Stimulated activated CD8-positive, alpha-beta memory T cell treated with anti-CD3 and anti-CD28 coated beads, Interleukin-15, amount 100 ng/mL, for 48 hours (primary cell): Measurements from ENCODE around the gene ST3GAL3.

Experiments
- DNase-seq, 2 donors: peaks; one replicate each; pipeline ENCODE4 v3.0.0-alpha.2; 2020; ENCODE audit warnings: low read depth in 2 of 2

Gene ST3GAL3

DNA sequence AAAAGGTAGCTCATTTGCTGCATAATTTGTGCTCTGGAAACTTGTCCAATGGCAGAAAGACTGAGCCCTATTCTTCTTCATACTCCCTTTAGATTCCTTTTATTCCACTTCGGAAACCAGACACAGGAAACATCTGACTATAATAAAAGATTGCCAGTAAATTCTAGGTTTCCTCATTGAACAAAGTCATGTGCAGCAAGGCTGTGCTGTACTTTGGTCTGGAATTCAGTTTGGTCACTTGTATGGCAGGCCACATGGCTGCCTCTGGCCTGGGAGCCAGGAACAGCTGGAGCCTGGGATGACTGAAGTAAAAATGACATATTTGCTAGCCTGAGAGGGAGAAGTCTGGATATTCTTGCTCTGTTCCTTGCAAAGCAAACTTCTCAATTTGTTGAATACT lies 79.6 kb downstream of the ST3GAL3 start:
- no peak for DNase-seq

DNA sequence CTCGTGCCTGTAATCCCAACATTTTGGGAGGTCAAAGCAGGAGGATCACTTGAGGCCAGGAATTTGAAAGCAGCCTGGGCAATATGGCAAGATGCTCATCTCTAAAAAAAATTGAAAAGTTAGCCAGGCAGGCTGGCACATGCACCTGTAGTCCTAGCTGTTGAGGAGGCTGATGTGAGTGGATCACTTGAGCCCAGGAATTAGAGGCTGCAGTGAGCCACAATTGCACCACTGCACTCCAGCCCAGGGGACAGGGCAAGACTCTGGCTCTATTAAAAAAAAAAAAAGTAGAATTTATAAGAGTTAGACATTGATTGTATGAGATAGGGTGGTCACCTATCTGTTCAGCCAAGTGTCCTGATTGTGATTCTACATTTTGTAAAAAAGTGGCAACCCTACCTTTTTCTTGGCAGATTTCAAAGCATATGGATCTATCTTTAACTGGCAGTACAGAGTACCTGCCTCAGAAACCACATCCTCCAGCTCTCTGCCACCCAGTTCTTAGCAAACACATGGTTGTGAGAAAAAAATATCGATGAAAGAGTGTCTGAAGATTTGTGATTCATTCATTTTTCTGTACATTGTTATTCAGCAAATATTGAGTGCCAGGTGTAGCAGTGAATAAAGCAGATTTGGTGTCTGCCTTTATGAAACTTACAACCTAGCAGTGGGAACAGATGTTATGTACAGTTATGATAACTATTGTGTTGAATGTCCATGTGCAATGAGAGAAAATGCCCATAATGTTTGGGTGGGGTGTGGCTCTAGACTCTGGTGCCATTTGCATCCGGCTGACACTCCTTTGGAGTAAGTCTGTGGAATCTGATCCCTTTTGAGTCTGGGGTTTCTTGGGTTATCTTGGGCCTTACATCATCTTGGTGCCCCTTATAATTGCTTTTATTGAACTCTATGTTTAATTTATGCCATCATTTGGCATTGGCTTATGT lies 82.5 kb downstream of the ST3GAL3 start:
- DNase-seq, result no peak

DNA sequence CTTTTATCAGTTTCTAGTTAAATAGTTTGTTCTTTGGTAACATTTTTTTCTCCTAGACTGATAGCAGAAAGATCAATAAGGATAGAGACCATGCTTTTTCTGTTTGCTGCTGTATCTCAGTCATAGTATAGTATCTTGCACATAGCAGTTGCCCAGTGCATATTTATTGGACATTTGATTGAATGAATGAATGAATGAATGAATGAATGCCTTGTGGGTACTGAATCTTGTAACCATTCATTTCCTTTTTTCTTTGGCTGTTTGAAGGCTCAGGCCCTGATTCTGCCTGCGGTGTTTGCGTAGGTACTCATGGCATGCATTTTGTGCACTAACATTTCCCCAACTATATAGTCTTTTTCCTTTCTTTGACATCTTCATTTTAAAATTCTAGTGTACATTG lies 83.9 kb downstream of the ST3GAL3 start:
- DNase-seq, result no peak

DNA sequence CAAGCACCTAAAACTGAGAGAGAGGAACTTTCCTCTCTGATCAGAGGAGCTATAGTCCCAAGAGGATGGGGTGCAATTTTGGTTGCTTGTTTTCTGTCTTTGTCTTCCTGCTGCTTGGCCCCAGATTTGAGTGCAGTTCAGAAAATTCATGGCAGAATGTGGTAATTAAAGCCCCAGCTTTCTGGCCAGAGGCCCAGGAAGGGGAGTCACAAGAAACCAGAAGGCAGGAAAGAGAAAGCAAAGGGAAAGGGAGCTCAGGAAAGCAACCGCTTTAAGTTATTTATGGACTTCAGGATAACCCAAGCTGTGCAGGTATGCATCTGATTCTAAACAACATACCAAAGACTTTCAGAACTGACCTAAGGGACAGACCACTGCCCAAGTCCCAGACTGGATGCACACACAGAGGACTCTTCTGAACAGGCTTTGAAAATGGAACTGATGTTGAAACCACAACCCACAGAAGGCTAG lies 88.8 kb downstream of the ST3GAL3 start:
- DNase-seq, result no peak

DNA sequence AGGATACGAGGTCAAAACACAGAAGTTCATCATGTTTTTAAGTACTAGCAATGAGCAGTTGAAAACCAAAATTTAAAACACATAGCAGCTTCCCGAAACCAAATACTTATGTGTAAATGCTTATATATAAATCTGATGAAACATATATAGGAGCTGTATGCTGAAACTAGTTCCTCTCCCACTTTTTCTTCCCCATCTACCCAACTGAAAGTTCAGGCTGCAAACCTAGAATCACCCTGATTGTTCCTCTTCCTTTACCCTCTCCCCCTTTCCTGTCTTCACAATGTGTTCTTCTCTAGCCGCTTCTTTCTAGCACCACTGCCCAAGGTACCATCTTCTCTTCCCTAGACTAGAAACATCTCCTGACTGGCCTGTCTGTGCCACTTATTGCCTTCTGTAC lies 90.6 kb downstream of the ST3GAL3 start:
- no peak for DNase-seq

DNA sequence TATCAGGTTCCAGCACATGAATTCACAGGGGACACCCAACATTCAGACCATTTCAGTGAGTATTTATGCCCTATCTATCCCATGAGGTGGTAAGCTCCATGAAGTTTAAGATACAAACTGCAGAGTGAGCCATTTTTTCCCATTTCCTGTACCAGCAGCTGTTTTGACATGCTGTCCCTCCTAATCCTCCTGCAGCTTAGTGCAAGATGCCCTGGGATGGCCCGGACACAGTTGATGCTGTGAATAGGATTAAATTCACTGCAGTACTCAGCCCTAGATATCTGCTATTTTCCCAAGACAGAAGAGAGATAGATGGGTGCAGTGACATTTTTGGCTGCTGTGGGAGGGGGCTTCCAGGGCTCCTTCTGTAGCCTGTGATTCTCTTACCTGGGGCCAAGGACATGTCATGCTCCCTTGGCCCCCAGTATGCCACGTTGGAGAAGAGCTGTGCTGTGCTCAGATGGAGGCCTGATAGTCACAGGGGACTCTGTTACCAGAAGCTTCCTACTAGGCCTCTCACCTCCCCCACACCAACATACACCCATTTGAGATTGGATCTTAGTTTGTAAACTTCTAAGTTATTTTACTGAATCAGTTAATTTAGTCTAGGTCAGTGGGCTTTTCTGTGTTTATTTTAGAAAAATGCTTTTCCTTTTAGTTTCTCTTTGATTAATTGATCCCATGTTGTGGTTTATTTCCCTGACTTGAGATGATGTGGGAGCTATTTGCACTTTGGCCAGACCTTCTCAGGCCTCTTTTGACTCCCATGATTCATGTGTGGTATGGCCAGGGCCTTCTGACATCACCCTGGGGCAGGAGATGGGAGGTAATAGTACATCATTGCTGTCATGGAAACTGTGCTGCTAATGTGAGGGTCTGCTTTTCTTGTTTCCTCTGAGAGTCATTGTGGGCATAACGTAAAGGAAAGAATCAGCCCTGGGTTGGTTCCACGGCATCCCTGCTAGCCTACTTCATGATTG lies 92.6 kb downstream of the ST3GAL3 start:
- peak in 1 of 2 donors; percentile 1 for DNase-seq

DNA sequence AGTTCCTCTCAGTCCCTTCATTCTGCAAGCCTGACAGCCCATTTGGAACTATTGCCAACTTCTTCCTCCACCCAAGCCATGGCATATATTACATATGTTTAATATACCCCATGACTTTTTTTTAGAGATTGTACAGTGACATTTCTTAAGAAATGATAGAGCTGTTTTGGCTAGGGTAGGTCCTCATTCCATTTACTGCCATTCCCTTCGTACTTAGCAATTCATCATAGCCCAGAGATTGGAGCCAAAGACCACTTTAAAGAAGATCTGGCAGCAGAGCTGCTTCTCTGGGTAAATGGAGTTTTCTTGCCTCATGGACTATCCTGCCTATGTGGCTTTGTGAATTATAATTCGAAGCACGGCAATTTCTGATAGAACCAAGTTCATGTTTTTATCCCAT lies 93.4 kb downstream of the ST3GAL3 start:
- no peak for DNase-seq

DNA sequence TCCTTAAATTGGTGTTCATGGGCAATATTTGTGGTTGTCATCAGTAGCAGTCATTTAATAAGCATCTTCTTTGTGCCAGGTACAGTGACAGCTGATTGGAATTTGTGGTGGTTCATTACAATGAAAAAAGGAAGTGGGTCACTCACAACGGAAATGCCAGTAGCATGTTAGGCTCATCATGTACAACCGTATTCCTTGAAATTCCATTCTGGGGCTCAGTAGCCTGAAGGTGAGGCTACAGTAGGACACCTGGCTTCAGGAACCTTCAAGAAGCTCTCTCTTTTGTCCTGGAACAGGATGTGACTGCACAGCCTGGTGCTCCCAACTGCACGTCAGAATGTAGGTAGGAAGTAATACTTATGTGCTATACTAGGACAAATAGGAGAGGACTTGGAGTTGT lies 93.9 kb downstream of the ST3GAL3 start:
- no peak for DNase-seq

DNA sequence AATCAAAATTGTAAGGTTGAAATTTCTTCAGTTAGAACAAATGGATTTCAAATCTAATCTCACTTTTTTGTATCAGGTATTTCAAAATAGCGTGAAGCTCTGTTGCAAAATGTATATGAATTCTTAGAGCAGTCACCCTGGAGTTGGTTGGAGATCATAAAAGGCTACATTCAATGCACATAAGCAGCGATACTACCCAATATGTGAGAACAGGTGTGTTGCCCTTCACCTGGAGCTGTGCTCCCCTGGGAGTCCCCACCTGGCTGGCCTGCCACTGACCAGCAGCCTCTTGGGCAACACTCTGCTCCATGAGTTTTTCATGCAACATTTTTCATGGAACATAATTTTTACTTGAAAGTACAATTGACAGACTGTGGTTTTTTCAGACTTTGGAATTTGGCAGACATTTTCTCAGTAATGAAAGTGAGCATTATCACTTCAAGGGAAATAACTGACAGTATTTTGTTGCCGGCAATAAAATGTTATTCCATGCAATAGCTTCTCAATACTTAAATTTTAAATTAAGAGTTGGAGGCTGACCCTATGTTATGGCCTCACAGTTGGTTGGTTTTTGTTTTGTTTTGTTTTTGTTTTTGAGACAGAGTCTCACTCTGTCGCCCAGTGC lies 95.1 kb downstream of the ST3GAL3 start:
- DNase-seq, result no peak

DNA sequence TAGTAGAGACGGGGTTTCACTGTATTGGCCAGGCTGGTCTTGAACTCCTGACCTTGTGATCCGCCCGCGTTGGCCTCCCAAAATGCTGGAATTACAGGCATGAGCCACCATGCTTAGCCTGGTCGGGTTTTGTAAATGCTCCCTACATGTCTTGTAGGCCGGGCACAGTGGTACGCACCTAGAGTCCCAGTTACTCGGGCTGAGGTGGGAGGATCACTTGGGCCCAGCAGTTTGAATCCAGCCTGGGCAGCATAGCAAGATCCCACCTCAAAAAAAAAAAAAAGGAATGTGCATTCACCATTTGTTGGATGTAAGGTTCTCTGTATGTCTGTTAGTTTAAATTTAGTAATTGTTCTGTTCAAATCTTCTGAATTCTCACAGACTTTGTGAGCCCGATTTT lies 95.8 kb downstream of the ST3GAL3 start:
- no peak for DNase-seq

DNA sequence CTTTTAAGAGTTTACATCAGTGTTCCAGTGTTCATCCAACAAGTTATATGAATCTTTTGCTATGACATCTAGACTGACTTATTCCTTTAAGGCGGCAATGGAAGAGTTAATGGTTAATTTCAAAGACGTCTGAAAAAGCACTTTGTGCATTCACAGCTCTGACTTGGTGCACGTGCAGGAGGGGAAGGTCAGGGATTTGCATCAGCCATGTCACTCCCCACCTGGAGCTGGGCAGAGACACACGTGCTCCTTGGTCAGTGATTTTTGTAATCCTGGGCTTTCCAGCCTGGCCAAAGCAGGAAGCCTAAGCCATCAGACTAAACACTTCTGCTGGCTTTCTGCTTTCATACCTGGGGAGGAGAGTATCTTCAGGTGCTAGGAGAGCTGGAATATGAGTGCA lies 96.3 kb downstream of the ST3GAL3 start:
- no peak for DNase-seq

DNA sequence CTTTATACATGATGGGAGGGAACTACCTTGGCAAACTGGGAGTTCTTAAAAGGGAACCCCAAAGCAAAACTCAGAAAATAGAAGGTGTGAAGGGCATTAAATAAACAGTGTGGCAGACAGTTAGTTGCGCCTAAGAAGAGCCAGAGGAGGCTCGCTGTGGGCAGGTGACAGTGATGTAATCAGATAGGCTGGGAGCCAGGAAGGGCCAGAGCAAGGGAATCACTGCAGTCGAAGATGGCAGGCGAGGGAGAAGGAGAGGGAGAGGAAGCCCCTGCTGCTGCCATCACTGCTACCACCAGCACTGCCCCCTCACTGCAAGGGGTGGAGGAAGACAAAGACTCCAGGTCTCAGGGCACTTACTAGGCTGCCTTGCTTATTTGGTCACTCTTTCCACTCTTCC lies 97.2 kb downstream of the ST3GAL3 start:
- no peak for DNase-seq

DNA sequence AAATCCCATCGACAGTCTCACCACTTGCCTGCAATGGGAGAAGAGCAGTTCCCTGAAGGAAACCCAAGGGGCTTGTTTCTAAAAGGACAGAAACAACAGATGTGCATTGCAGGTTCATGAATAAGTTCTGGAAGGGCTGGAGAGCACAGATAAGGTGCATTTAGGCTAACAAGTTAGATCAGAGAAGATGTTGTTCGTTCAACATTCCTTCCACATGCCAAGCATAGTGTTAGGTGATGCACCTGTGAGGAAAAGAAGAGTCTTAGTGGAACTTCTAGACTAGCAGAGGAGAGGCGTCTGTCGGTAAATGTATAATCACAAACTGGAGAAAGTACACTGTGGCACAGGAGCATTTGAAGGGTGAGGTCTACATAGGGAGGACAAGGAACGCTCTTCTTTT lies 98.0 kb downstream of the ST3GAL3 start:
- DNase-seq, result no peak

DNA sequence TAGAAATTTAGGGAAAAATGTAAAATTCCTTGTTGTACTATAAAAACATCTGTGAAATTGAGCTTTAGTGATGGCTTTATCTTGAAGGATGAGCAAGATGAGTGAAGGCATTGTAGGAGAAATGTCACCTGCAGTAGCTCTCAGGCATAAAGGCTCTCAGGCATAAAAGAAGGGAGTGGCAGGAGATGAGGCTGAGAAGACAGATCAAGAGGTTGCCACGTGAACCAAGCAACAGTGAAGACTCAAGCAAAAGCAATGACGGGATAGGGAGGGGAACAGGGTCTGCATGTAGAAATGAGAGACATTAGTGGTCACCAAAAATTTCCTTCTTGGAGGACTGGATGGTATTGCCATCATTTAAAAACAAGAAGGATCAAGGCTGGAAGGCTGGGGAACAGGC lies 98.8 kb downstream of the ST3GAL3 start:
- DNase-seq, result no peak

DNA sequence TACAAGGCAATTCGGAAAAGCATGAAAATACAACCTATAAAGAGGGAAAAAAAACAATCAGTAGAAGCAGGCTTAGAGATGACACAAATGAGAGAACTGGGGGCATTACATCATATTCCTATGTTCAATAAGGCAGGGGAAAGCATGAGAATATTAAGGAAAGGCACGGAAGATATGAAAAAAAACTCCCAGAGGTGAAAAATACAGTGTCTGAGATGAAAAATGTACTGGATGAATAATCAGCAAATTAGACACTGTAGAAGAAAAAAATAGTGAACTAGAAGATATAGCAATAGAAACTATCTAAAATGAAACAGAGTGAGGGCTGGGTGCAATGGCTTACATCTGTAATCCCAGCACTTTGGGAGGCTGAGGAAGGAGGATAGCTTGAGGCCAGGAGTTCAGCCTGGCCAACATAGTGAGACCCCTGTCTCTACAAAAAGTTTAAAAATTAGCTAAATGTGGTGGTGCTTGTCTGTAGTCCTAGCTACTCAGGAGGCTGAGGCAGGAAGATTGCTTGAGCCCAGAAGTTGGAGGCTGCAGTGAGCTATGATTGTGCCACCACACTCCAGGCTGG lies 101.8 kb downstream of the ST3GAL3 start:
- no peak for DNase-seq

DNA sequence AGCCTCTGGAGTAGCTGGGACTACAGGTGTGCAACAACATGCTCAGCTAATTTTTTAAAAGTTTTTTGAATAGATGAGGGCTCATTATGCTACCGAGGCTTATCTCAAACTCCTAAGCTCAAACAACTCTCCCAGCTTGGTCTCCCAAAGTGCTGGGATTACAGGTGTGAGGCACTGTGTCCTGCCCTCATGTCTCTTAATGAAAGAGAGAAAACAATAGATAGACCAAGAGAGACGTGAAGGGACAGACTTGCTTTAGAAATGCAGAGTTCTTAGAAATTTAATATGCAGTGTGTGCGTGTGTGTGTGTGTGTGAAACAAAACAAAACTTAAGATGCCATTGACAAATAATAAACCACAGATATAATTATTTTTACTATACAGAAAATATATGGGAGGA lies 105.2 kb downstream of the ST3GAL3 start:
- DNase-seq, result no peak

DNA sequence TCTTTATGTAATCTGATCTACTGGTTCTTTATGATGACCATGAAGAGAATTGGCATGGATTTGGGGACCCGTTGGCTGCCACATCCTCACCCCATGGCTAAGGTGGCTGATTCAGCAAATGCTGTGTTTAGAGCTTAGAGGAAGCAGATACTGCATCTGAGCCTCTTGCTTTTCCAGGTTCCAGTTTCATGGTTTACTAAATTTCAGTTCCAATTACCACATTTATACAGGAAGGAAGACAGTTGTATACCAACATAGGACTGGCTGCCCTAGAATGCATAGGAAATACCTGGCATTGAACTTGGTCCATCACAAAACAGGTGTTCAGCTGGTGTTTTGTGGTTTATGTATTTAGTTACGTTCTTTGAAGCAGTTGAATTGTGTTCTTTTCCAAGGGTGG lies 107.1 kb downstream of the ST3GAL3 start:
- no peak for DNase-seq

DNA sequence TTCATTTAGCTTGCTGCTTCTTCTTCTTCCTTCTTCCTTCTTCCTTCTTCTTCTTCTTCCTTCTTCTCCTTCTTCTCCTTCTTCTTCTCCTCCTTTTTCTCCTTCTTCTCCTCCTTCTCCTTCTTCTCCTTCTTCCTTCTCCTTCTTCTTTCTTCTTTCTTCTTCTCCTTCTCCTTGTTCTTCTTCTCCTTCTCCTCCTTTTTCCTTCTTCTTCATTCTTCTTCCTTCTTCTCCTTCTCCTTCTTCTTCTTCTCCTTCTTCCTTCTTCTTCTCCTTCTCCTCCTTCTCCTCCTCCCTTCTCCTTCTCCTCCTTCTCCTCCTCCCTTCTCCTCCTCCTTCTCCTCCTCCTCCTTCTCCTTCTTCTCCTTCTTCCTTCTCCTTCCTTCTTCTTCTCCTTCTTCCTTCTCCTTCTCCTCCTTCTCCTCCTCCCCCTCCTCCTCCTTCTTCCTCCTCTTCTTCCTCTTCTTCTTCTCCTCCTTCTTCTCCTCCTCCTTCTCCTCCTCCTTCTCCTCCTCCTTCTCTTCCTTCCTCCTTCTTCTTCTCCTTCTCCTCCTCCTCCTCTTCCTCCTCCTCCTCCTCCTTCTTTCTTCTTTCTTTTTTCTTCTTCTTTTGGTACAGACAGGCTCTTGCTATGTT lies 110.1 kb downstream of the ST3GAL3 start:
- DNase-seq, result no peak

DNA sequence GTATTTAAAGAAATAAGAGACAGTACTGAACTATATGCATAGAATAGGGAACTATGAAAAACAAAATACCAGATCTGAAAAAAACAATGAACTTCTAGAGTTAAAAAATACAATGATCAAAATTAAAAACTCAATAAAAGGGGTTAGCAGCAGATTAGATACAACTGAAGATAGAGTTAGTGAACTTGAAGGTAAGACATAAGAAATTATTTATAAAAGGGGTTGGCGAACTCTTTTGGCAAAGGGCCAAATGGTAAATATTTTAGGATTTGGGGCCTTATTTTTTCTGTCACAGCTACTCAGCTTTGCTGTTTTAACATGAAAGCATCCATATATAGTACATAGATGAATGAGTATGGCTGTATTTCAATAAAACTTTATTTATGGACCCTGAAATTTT lies 111.4 kb downstream of the ST3GAL3 start:
- no peak for DNase-seq

DNA sequence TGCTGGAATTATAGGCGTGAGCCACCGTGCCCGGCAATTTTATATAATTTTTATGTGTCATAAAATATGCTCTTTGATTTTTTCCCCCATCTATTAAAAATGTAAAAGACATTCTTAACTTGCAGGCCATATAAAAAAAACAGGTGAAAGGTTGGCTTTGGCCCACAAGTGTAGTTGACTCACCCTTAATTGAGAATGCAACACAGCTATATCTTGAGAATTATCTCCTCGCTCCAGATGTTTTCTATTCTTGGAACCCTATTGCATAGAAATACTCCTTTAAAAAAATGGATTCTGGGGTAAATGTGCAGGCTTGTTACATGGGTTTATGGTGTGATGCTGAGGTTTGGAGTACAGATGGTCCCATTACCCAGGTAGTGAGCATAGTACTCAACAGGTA lies 112.0 kb downstream of the ST3GAL3 start:
- DNase-seq, result no peak

DNA sequence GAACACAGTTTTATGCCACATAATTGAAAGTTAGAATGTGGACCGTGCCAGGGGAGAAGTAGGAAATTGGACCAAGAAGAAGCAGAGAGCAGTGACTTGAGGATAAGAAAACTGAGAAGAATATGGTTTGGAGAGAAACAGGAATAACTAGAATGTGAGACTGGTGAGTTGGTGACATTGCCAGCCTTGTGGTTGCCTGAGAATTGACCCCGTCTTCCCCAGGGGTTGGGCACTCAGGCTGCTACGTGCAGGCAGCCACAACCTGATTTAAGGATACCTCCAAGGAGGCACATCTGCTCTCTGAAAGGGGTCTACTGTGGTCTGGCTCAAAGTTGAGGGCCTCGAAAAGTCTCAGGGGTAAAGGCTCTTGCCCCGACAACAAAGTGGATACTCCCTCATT lies 114.1 kb downstream of the ST3GAL3 start:
- DNase-seq, result no peak
